Left colon (tissue), 2 donors: ENCODE results near the gene PRSS50. TPM values are rescaled to one million over a fixed set of nuclear protein-coding genes. Genes with fewer than 3 reads are reported as not detected.

Experiments used
- ATAC-seq: fragments of 200-7000 bp; cut with Tn5 transposase; one replicate; pipeline ENCODE4 v1.9.1; 2020; ENCODE audit warnings: mild to moderate bottlenecking, moderate library complexity
- DNase-seq, 2 donors: peaks; one replicate each; pipeline ENCODE4 v3.0.0-alpha.2; 2020
- intact Hi-C, 2 donors: fragments of 100-400 bp; cut with DNase I in 1 of 2; cut with micrococcal nuclease in 1 of 2; formaldehyde crosslinking; loops; one replicate each; pipeline versions ENCODE4 v1.11.2 to v1.14.0; 2022; cut with DNase I, micrococcal nuclease
- total RNA-seq, 2 donors: library from RNA; stranded (reverse); fragmentation: NEBNext Ultra II Directional; extraction: Animal tissue kit (Norgen Biotek cat#: 25700); gene quantifications; one replicate each; pipeline ENCODE4 v1.2.1, GENCODE V29; 2021
- donor health status: DM: no; HTN: no; CAD: no.
- donor health status: DM: yes; HTN: yes; CAD: no.

The PRSS50 gene
- total RNA-seq, 2 donors from 2014 or later, result not detected

DNA sequence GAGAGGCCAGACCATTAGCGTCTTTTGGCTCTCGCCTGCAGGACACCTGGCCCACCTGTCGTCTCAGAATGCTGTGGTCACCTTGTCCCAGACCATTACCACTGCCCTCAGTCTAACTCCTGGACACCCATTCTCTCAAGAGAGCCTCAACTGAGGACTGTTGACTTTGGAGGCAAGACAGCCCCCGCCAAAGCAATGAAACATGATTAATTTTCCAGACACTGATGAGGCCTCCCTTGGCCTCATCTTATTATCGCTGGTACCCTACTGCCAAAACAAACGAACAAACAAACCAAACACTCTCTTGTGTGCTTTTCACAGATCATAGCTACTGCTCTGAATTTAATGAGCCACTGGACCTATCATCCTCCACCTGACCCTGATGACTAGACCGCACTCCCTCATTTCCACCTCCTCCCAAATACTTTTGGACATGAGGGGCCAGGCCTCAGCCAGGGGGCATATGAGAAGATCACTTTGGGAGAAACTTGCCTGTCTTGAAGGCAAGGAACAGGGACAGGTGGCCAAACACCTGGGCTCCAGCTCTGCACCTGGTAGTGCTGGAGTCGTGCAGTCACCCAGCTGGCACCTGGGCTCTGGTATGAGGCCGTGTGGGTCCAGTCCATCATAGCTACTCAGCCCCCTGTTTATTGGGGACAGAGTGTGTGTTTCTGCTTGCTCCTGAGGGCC, 51.8 kb downstream of the PRSS50 start:
- ATAC-seq, result no peak
- intact Hi-C loops, result no loop called here
- no peak for DNase-seq

GRCh38 chr3:46664971-46665762, 52.5 kb downstream of the PRSS50 start:
- ATAC-seq (no peak), DNase-seq (no peak)
- intact Hi-C loops, result no loop called here

DNA sequence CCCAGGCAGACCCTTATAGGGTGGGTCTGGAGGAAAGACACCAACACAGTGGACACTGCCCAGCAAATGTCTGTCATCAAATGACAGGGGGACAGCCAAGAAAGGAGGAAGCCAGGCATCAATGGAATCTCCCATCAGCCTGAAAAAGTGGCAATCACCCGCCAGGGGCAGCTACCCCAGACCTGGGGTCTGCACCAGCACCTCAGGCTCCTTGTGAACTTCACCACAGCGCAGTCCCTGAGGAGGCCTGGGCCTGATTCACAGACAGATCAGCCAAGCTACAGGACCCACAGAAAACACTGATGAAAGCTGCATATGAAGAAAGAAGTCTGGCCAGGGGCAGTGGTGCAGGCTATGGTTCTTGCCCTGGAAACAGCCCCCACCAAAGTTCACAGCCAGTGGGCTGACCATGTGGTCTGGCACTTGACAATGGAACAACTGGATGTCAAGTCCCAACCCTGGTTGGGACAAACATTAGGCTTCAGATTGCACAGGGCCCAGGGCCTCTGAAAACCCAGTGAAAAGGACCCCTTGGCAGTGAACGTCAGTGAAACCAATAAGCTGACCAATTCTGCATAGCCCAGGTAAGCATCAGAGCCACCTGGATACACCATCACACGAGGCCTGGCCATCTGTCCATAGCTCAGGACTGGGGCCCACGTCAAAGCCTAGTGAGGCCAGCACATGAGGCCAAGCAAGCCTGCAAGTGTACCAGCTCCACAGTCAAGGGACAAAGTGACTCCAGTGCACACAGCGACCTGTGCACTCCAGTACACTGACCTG, 53.3 kb downstream of the PRSS50 start:
- ATAC-seq, result no peak
- no peak for DNase-seq
- intact Hi-C loops, result no loop called here

GRCh38 chr3:46663591-46664135, 54.0 kb downstream of the PRSS50 start:
- intact Hi-C loops, result no loop called here
- ATAC-seq (peak; percentile 63), DNase-seq (peak in 1 of 2 donors; percentile 26)

DNA sequence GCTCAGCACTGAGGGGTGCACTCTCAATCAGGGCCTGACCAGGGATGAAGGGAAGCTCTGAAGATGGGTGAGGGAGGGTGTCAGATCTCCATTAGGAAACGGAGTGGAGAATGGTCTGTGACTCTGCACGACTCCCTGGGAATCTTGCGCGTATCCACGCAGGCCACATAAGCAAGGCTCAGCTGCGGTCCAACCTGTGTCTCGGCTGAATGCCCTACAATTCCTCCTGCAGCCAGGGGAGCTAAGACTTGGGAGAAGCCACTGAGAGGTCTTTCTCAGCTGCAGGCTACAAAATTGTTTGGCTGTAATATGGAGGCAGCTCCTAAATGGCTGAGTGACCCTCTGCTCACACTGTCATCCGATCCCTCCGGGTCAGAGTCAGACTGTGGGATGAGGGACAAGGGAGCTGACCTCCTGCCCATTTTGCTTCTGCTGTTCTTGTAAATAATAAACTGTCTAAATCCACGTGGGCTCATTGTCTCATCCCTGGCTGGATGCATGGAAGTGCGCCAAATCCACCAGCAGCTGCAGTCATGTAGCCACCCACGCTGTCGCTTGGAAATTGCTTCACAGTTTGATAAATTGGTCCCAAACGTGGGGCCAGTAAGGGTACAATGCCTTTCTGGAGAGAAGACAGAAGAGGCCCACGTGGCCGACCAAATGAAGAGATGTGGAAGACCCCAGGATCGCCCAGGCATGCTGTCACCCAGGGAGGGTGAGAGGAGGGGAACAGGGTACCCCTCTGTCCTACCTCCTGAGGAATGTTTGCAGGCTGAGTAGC, 54.7 kb downstream of the PRSS50 start:
- intact Hi-C loops, result no loop called here
- ATAC-seq, result no peak
- peak; percentile 26 to 30 for DNase-seq

Other genes with a start within 250 kb of the PRSS50 start
- gene RTP3, start 219.9 kb downstream of the PRSS50 start, total RNA-seq, result not detected
- gene LRRC2, start 151.6 kb downstream of the PRSS50 start, total RNA-seq, result 1 to 10 TPM; 1.5 TPM
- gene FAM240A, start 105.3 kb downstream of the PRSS50 start, total RNA-seq, result not detected
- gene ALS2CL, start 24.2 kb downstream of the PRSS50 start, total RNA-seq, result 10 to 100 TPM; 39.2 to 58.9 TPM
- under 1 TPM in 1 of 2 donors, not detected in 1; 0.17 TPM for gene TMIE, start 16.5 kb downstream of the PRSS50 start, total RNA-seq
- under 1 TPM; 0.47 to 0.79 TPM for gene MYL3, start 145.6 kb upstream of the PRSS50 start, total RNA-seq
- 1 to 10 TPM; 1.4 to 1.7 TPM for gene PTH1R, start 159.9 kb upstream of the PRSS50 start, total RNA-seq